HG03432 (cell line): ENCODE results near the gene CEP112.
"Not testable (repeated sequence)": the region's sequence is repeated elsewhere in the genome, so short reads cannot be mapped to it uniquely, and the experiment has no call there.

ENCODE experiments used
- ATAC-seq: cut with Tn5 transposase; IDR thresholded peaks from one replicate; pipeline ENCODE4 v1.9.1; 2021; ENCODE audit warnings: mild to moderate bottlenecking, moderate library complexity; ENCODE audit not compliant: unreplicated experiment

CEP112 gene

GRCh38 chr17:66085221-66085620 is 106.7 kb downstream of the CEP112 start:
- ATAC-seq: no peak

- not testable (repeated sequence) for ATAC-seq
Measured at GRCh38 chr17:66080670-66081069, 111.3 kb downstream of the CEP112 start.

GRCh38 chr17:66076546-66077190 is 115.3 kb downstream of the CEP112 start:
- no peak for ATAC-seq

GRCh38 chr17:66073384-66073783 is 118.5 kb downstream of the CEP112 start:
- ATAC-seq: no peak

- ATAC-seq: no peak
Measured at GRCh38 chr17:66063686-66064085, 128.2 kb downstream of the CEP112 start.

- ATAC-seq: no peak
Measured at GRCh38 chr17:66056148-66056547, 135.8 kb downstream of the CEP112 start.

GRCh38 chr17:66054242-66054641 is 137.7 kb downstream of the CEP112 start:
- no peak for ATAC-seq

- ATAC-seq: no peak
Measured at GRCh38 chr17:66044083-66044482, 147.8 kb downstream of the CEP112 start.

GRCh38 chr17:66043419-66043818 is 148.5 kb downstream of the CEP112 start:
- ATAC-seq: no peak

- no peak for ATAC-seq
Measured at GRCh38 chr17:66040402-66040801, 151.5 kb downstream of the CEP112 start.

GRCh38 chr17:66038125-66038524 is 153.8 kb downstream of the CEP112 start:
- no peak for ATAC-seq

- no peak for ATAC-seq
Measured at GRCh38 chr17:66037221-66037620, 154.7 kb downstream of the CEP112 start.

- peak; percentile 77 for ATAC-seq
Measured at GRCh38 chr17:66032082-66032712, 159.7 kb downstream of the CEP112 start.

- ATAC-seq: no peak
Measured at GRCh38 chr17:66025551-66025950, 166.4 kb downstream of the CEP112 start.

- ATAC-seq: no peak
Measured at GRCh38 chr17:66021757-66022156, 170.2 kb downstream of the CEP112 start.

GRCh38 chr17:66018786-66019185 is 173.1 kb downstream of the CEP112 start:
- no peak for ATAC-seq

- ATAC-seq: no peak
Measured at GRCh38 chr17:66016231-66016630, 175.7 kb downstream of the CEP112 start.

GRCh38 chr17:66008680-66009079 is 183.3 kb downstream of the CEP112 start:
- no peak for ATAC-seq

GRCh38 chr17:66006654-66007053 is 185.3 kb downstream of the CEP112 start:
- ATAC-seq: no peak

- no peak for ATAC-seq
Measured at GRCh38 chr17:66002812-66003211, 189.1 kb downstream of the CEP112 start.

GRCh38 chr17:66002063-66002585 is 189.8 kb downstream of the CEP112 start:
- ATAC-seq: no peak

GRCh38 chr17:66000216-66000615 is 191.7 kb downstream of the CEP112 start:
- ATAC-seq: no peak
